Measurements from ENCODE around the gene TYK2. TPM values are rescaled to one million over a fixed set of nuclear protein-coding genes. Genes with fewer than 3 reads are reported as not detected.

TYK2 gene
- total and polyA plus RNA-seq, 9 of the 15 experiments (the other 6 are each of a cell fraction or from before 2014, with no cell fraction given): 15.0 to 182 (median 85.9) TPM

GRCh38 chr19:10390652-10391286 is 10.4 kb upstream of the TYK2 start (continued):
- TF ChIP-seq KLF6 (CRISPR knock-in tag; IDR thresholded peaks at IDR 0.05; ENCODE audit: borderline replicate concordance) (no peak), AFF4 (CRISPR knock-in tag; IDR thresholded peaks at IDR 0.05) (no peak), HMBOX1 (IDR thresholded peaks at IDR 0.05) (no peak), PHB (CRISPR knock-in tag; IDR thresholded peaks at IDR 0.05) (no peak), GTF2A2 (tag; IDR thresholded peaks at IDR 0.05) (no peak), CBX2 (IDR thresholded peaks at IDR 0.05; ENCODE audit: insufficient read depth, low read length, poor library complexity, severe bottlenecking) (no peak), EP300 (IDR thresholded peaks at IDR 0.05; ENCODE audit: low read length) (no peak), TFAP4 (CRISPR knock-in tag; IDR thresholded peaks at IDR 0.05; ENCODE audit: borderline replicate concordance) (0 out of 2 replicates have a peak, but pooled peaks have one; percentile 17), MXD1 (CRISPR knock-in tag; IDR thresholded peaks at IDR 0.05; ENCODE audit: borderline replicate concordance, poor library complexity, severe bottlenecking) (no peak), SRSF1 (IDR thresholded peaks at IDR 0.05; ENCODE audit: low read depth, low read length) (no peak), RFX5 (IDR thresholded peaks at IDR 0.05; ENCODE audit: low read depth, low read length) (no peak), THAP12 (CRISPR knock-in tag; IDR thresholded peaks at IDR 0.05) (no peak), STAT5A (IDR thresholded peaks at IDR 0.05; ENCODE audit: borderline replicate concordance, low read length) (no peak), ELK3 (CRISPR knock-in tag; IDR thresholded peaks at IDR 0.05) (no peak), ZNF165 (CRISPR knock-in tag; IDR thresholded peaks at IDR 0.05; ENCODE audit: borderline replicate concordance) (no peak), GABPB2 (CRISPR knock-in tag; conservative IDR thresholded peaks at IDR 0.05) (no peak), ZNF586 (CRISPR knock-in tag; conservative IDR thresholded peaks at IDR 0.05) (no peak)

Data from K562 (cell line).